Measurements from ENCODE around the gene AK8. TPM values are rescaled to one million over a fixed set of nuclear protein-coding genes. Genes with fewer than 3 reads are reported as not detected.
A peak's percentile ranks its signal among the peaks of the same experiment; 100 is the strongest.

The AK8 gene
- total RNA-seq, 4 donors from 2014 or later: 0.27 to 1.3 TPM; not detected in 2

DNA sequence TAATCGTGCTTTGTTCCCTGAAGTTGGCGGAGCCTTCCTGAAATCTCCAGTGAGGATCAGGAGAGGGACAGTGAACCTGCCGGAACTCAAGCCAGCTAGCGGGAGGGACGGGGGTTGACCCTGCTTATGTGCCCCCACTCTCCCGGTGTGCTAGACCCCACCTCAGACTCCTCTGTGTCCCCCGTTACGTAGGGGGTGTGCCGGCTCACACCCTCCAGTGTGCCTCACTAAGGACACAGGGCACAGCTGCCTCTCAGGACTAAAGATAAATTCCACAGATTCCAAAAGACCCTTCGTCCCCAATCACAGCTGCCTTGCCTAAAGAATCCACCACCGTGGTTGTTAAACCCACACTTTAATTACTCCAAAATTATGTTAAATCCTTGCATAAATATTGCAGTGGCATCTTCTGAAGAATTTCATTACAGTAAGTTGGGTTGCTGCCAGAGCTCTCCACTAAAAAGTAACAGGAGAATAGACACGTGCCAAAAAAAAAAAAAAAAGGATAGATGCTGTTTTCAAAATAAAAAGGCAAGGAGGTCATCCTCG lies 134.1 kb downstream of the AK8 start:
- no peak overlapping the region for H3K27ac ChIP-seq
- H3K4me1 ChIP-seq: peaks cover 0 to 7% (median 1%) of the 10 kb centered on the region in 4 donors
- 25 to 40% methylated on average over 2 to 13 of the region's 13 CpGs for WGBS, 2 donors (ENCODE audit: low coverage in 1 of 2)
- H3K4me3 ChIP-seq: no peak overlapping the region
- in situ Hi-C loops (cut with MboI; ENCODE audit: low pct_ligation_motif_present in 1 of 4, low pct_unique_long_range_greater_than_20kb in 1 of 4, low sequenced_read_pairs in 3 of 4) (no loop called here), intact Hi-C loops (cut with DNase I; ENCODE audit: low total_unique reads) (no loop called here)
- no peaks in the 10 kb centered on the region for H3K36me3 ChIP-seq
- H3K27me3 ChIP-seq: peaks cover 58% of the 10 kb centered on the region
- TF ChIP-seq POLR2AphosphoS5 (IDR thresholded peaks at IDR 0.05) (no peak), POLR2A (IDR thresholded peaks at IDR 0.05) (no peak), EP300 (IDR thresholded peaks at IDR 0.05; ENCODE audit: low read depth) (no peak)
- TF ChIP-seq, protein P1, sequence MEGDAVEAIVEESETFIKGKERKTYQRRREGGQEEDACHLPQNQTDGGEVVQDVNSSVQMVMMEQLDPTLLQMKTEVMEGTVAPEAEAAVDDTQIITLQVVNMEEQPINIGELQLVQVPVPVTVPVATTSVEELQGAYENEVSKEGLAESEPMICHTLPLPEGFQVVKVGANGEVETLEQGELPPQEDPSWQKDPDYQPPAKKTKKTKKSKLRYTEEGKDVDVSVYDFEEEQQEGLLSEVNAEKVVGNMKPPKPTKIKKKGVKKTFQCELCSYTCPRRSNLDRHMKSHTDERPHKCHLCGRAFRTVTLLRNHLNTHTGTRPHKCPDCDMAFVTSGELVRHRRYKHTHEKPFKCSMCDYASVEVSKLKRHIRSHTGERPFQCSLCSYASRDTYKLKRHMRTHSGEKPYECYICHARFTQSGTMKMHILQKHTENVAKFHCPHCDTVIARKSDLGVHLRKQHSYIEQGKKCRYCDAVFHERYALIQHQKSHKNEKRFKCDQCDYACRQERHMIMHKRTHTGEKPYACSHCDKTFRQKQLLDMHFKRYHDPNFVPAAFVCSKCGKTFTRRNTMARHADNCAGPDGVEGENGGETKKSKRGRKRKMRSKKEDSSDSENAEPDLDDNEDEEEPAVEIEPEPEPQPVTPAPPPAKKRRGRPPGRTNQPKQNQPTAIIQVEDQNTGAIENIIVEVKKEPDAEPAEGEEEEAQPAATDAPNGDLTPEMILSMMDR (IDR thresholded peaks at IDR 0.05): no peak
- no peaks in the 10 kb centered on the region for H3K9me3 ChIP-seq
- DNase-seq: no peak

DNA sequence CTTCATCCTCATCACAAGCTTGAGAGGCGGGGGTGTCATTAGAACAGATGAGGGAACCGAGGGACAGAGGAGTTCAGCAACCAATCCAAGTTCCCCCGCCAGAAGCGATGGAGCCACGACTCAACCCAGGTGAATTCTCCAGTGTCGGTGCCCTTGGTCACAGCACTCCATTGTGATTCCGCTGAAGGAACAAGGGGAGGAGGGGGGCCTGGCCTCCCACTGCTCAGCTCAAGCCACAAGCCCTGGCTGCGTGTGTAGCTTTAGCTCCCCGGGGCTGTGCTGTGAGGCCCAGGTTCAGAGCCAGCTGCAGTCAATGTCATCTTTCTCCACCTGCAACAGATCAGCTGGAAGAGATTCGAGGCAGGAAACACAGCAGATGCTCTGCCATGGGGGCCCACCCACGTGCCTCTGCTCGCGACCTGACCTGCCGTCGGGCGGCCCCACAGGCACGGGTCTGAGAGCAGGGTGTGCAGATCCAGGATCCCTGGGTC lies 135.2 kb downstream of the AK8 start:
- in situ Hi-C loops (cut with MboI; ENCODE audit: low pct_ligation_motif_present in 1 of 4, low pct_unique_long_range_greater_than_20kb in 1 of 4, low sequenced_read_pairs in 3 of 4): no loop called here
- no peak overlapping the region for H3K4me3 ChIP-seq

DNA sequence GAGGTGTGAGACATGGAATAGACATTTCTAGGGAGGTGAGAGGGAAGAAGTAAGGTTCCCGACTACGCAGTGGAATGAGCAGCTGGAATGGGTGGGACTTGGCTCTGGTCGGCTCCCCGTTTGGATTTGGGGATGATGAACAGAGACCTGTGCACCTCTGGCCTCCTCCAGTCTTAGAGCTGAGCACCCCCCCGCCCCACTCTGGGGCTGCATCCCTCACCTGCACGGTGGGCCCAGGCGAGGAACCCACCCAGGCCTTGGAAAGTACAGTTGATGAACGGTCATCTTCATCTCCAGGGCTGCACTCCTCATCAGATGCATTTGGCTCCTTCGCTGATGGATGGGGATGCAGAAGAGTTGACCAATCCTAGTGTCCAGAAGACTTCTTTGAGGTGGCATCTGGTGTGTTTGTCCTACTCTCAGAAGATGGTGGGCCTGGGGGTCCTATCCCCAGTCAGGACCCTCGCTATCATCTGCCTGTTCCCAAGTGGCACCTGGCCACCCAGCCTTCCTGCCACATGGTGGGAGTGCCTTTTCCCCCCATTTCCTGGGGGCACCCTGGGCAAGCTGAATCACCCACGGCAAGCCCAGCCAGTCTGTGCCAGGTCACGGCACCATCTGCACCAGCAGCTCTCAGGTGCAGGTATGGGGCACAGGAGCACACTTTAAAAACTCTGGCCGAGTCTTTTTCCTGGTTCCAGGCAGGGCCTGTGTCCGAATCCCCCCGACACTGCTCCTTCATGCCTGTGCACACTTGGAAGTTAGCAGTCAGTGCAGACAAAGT lies 137.4 kb downstream of the AK8 start:
- H3K27ac ChIP-seq: no peak overlapping the region
- intact Hi-C loops (cut with DNase I; ENCODE audit: low total_unique reads) (no loop called here), in situ Hi-C loops (cut with MboI; ENCODE audit: low pct_ligation_motif_present in 1 of 4, low pct_unique_long_range_greater_than_20kb in 1 of 4, low sequenced_read_pairs in 3 of 4) (no loop called here)
- no peak for DNase-seq
- H3K27me3 ChIP-seq: peaks cover 50% of the 10 kb centered on the region
- WGBS, 2 donors (ENCODE audit: low coverage in 1 of 2): 88% methylated on average over 12 of the region's 15 CpGs; no CpG with 5 or more reads in 1 of the 2 donors
- TF ChIP-seq, protein P1 (IDR thresholded peaks at IDR 0.05): no peak
- TF ChIP-seq EP300 (IDR thresholded peaks at IDR 0.05; ENCODE audit: low read depth) (no peak), POLR2AphosphoS5 (IDR thresholded peaks at IDR 0.05) (no peak), POLR2A (IDR thresholded peaks at IDR 0.05) (no peak)
- peaks cover 0 to 7% (median 1%) of the 10 kb centered on the region in 4 donors for H3K4me1 ChIP-seq
- H3K36me3 ChIP-seq: no peaks in the 10 kb centered on the region
- no peak overlapping the region for H3K4me3 ChIP-seq
- no peaks in the 10 kb centered on the region for H3K9me3 ChIP-seq

More for the DNA sequence above, 135.2 kb downstream of the AK8 start:
- no peaks in the 10 kb centered on the region for H3K9me3 ChIP-seq
- peaks cover 58% of the 10 kb centered on the region for H3K27me3 ChIP-seq
- no peak for TF ChIP-seq POLR2A (IDR thresholded peaks at IDR 0.05)
- no peak for TF ChIP-seq EP300 (IDR thresholded peaks at IDR 0.05; ENCODE audit: low read depth)
- H3K4me1 ChIP-seq: peaks cover 0 to 7% (median 1%) of the 10 kb centered on the region in 4 donors
- H3K27ac ChIP-seq: no peak overlapping the region
- H3K36me3 ChIP-seq: no peaks in the 10 kb centered on the region
- intact Hi-C loops (cut with DNase I; ENCODE audit: low total_unique reads): no loop called here
- no peak for DNase-seq
- WGBS, 2 donors (ENCODE audit: low coverage in 1 of 2): 59 to 100% methylated on average over 1 to 17 of the region's 17 CpGs

DNA sequence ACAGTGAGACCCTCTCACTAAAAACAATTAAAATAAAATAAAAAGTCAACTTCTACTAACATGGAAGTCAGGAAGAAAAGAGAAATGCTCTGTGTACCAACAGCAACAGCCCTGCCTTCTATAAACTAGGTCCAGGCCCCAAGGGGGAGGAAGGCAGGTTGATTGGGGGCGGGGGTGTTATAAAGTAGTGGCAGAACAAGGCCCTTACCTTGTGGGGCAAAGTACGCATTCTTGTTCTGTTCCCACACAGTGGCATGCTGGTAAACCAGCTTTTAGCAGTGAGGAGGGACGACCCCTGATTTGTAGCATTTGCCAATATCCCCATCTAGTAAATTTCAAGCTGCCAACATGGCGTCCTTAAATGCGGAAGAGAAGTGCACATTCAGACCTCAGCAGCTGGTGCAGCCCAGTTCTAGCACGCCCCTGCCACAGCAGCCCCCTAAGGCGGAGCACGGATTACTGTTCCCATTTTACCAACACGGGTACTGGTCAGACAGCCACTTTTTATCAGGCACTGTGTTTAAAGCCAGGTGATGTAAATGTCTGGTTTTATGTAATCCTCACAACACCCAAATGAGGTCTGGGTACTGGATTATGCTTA lies 138.3 kb downstream of the AK8 start:
- Histone ChIP-seq H3K4me1 (peaks cover 0 to 3% (median 1%) of the 10 kb centered on the region in 4 donors), H3K27me3 (peaks cover 41% of the 10 kb centered on the region), H3K4me3 (no peak overlapping the region), H3K9me3 (no peaks in the 10 kb centered on the region), H3K36me3 (no peaks in the 10 kb centered on the region), H3K27ac (no peak overlapping the region)
- WGBS, 2 donors (ENCODE audit: low coverage in 1 of 2): 71% methylated on average over 9 of the region's 9 CpGs; no CpG with 5 or more reads in 1 of the 2 donors
- TF ChIP-seq EP300 (IDR thresholded peaks at IDR 0.05; ENCODE audit: low read depth) (no peak), POLR2AphosphoS5 (IDR thresholded peaks at IDR 0.05) (no peak), POLR2A (IDR thresholded peaks at IDR 0.05) (no peak)
- TF ChIP-seq, protein P1 (IDR thresholded peaks at IDR 0.05): no peak
- intact Hi-C loops (cut with DNase I; ENCODE audit: low total_unique reads): no loop called here
- DNase-seq: peak; percentile 68
- in situ Hi-C loops (cut with MboI; ENCODE audit: low pct_ligation_motif_present in 1 of 4, low pct_unique_long_range_greater_than_20kb in 1 of 4, low sequenced_read_pairs in 3 of 4): no loop called here

Data from transverse colon (tissue), 4 donors.